Measurements from ENCODE around the gene FAM131C. TPM values are rescaled to one million over a fixed set of nuclear protein-coding genes. Genes with fewer than 3 reads are reported as not detected.
"Not testable (repeated sequence)": the region's sequence is repeated elsewhere in the genome, so short reads cannot be mapped to it uniquely, and the experiment has no call there.

Gene FAM131C
- total RNA-seq, 1 donor, result under 0.01 TPM

- TF ChIP-seq CTCF (IDR thresholded peaks at IDR 0.05; ENCODE audit: insufficient read depth, low read depth, low read length), result no peak
- no peak overlapping the region for H3K4me3 ChIP-seq (ENCODE audit: low read depth, low read length)
- no peak for DNase-seq (ENCODE audit: low read depth)
These were observed 51.1 kb downstream of the FAM131C start for GRCh38 chr1:16022393-16022792.

- no peak within 1 kb of the TSS for H3K4me3 ChIP-seq (ENCODE audit: low read depth, low read length)
- no peak for DNase-seq (ENCODE audit: low read depth)
- TF ChIP-seq CTCF (IDR thresholded peaks at IDR 0.05; ENCODE audit: insufficient read depth, low read depth, low read length), result no peak
These were observed 51.8 kb downstream of the FAM131C start, which contains the start of gene CLCNKA for GRCh38 chr1:16021681-16022080. Gene CLCNKA (plus strand): TSS chr1:16022036. CDS start chr1:16022620, 584 bp downstream.

GRCh38 chr1:16020878-16021277 is 52.6 kb downstream of the FAM131C start:
- DNase-seq (ENCODE audit: low read depth); H3K4me3 ChIP-seq (ENCODE audit: low read depth, low read length): not testable (repeated sequence)

- no peak for DNase-seq (ENCODE audit: low read depth)
- H3K4me3 ChIP-seq (ENCODE audit: low read depth, low read length), result no peak overlapping the region
- TF ChIP-seq CTCF (IDR thresholded peaks at IDR 0.05; ENCODE audit: insufficient read depth, low read depth, low read length), result no peak
These were observed 53.1 kb downstream of the FAM131C start for GRCh38 chr1:16020325-16020724.

GRCh38 chr1:16019644-16020277 is 53.7 kb downstream of the FAM131C start:
- no peak for DNase-seq (ENCODE audit: low read depth)
- no peak for TF ChIP-seq CTCF (IDR thresholded peaks at IDR 0.05; ENCODE audit: insufficient read depth, low read depth, low read length)
- H3K4me3 ChIP-seq (ENCODE audit: low read depth, low read length), result no peak overlapping the region

GRCh38 chr1:16018749-16019643 is 54.5 kb downstream of the FAM131C start:
- H3K4me3 ChIP-seq (ENCODE audit: low read depth, low read length), result no peak overlapping the region
- TF ChIP-seq CTCF (IDR thresholded peaks at IDR 0.05; ENCODE audit: insufficient read depth, low read depth, low read length), result no peak
- DNase-seq (ENCODE audit: low read depth), result no peak

- no peak for TF ChIP-seq CTCF (IDR thresholded peaks at IDR 0.05; ENCODE audit: insufficient read depth, low read depth, low read length)
- peak; percentile 16 for DNase-seq (ENCODE audit: low read depth)
- no peak overlapping the region for H3K4me3 ChIP-seq (ENCODE audit: low read depth, low read length)
These were observed 55.1 kb downstream of the FAM131C start for GRCh38 chr1:16018308-16018707.

All from fibroblast of villous mesenchyme (primary cell).